H9 (cell line): ENCODE data around the gene CRY1. TPM values are rescaled to one million over a fixed set of nuclear protein-coding genes. Genes with fewer than 3 reads are reported as not detected.

Source experiments
- DNase-seq: peaks from one replicate; pipeline ENCODE4 v3.0.0-alpha.2; 2017
- H2AFZ ChIP-seq: one replicate; pipeline ENCODE4 v1.6.1; 2013; ENCODE audit warnings: mild to moderate bottlenecking, low read length, control low read depth, moderate library complexity
- H2AK5ac ChIP-seq: 2 replicates; pipeline ENCODE4 v1.6.1; 2013; ENCODE audit warnings: low read length, control low read depth, mixed read lengths; ENCODE audit not compliant: insufficient read length
- H2BK120ac ChIP-seq: one replicate; pipeline ENCODE4 v1.6.1; 2013; ENCODE audit warnings: low read depth, mild to moderate bottlenecking, low read length, control low read depth, inconsistent platforms; ENCODE audit not compliant: poor library complexity, severe bottlenecking
- H2BK12ac ChIP-seq: 2 replicates; pipeline ENCODE4 v1.6.1; 2013; ENCODE audit warnings: low read length, control low read depth, mixed read lengths, low read depth; ENCODE audit not compliant: insufficient read length
- H2BK15ac ChIP-seq: 2 replicates; pipeline ENCODE4 v1.6.1; 2013; ENCODE audit warnings: low read depth, low read length, control low read depth
- H2BK20ac ChIP-seq: one replicate; pipeline ENCODE4 v1.6.1; 2013; ENCODE audit warnings: low read depth, mild to moderate bottlenecking, low read length, control low read depth, inconsistent platforms; ENCODE audit not compliant: poor library complexity, severe bottlenecking
- H2BK5ac ChIP-seq: 2 replicates; pipeline ENCODE4 v1.6.1; 2013; ENCODE audit warnings: low read length, control low read depth, mixed read lengths; ENCODE audit not compliant: insufficient read length
- H3K14ac ChIP-seq: 2 replicates; pipeline ENCODE4 v1.6.1; 2013; ENCODE audit warnings: low read length, control low read depth; ENCODE audit not compliant: insufficient read depth
- H3K18ac ChIP-seq: 2 replicates; pipeline ENCODE4 v1.6.1; 2013; ENCODE audit warnings: low read depth, mild to moderate bottlenecking, mixed read lengths, low read length, control low read depth; ENCODE audit not compliant: insufficient read length
- H3K23ac ChIP-seq: 2 replicates; pipeline ENCODE4 v1.6.1; 2013; ENCODE audit warnings: low read length, control low read depth, mixed read lengths, low read depth; ENCODE audit not compliant: insufficient read length
- H3K23me2 ChIP-seq: 2 replicates; pipeline ENCODE4 v1.6.1; 2013; ENCODE audit warnings: low read depth, mild to moderate bottlenecking, mixed read lengths, low read length, control low read depth; ENCODE audit not compliant: insufficient read length, poor library complexity, severe bottlenecking
- H3K27ac ChIP-seq: 2 replicates; pipeline ENCODE4 v1.5.1; 2013; ENCODE audit warnings: low read length, control low read depth, mixed read lengths, low read depth; ENCODE audit not compliant: insufficient read length
- H3K27me3 ChIP-seq: 2 replicates; pipeline ENCODE4 v1.6.1; 2013; ENCODE audit warnings: low read length, control low read depth, inconsistent platforms; ENCODE audit not compliant: insufficient read depth
- H3K4ac ChIP-seq: 2 replicates; pipeline ENCODE4 v1.6.1; 2013; ENCODE audit warnings: low read depth, mild to moderate bottlenecking, control low read depth, inconsistent platforms, low read length, moderate library complexity
- H3K4me1 ChIP-seq: 2 replicates; pipeline ENCODE4 v1.6.1; 2013; ENCODE audit warnings: low read length, control low read depth, inconsistent platforms; ENCODE audit not compliant: insufficient read depth
- H3K4me2 ChIP-seq: 2 replicates; pipeline ENCODE4 v1.6.1; 2013; ENCODE audit warnings: low read length, control low read depth, mixed read lengths; ENCODE audit not compliant: insufficient read length, insufficient read depth
- H3K56ac ChIP-seq: 2 replicates; pipeline ENCODE4 v1.6.1; 2013; ENCODE audit warnings: low read depth, mild to moderate bottlenecking, mixed read lengths, low read length, control low read depth; ENCODE audit not compliant: insufficient read length
- H3K79me1 ChIP-seq: 2 replicates; pipeline ENCODE4 v1.6.1; 2013; ENCODE audit warnings: low read depth, mild to moderate bottlenecking, moderate library complexity, low read length, control low read depth, inconsistent platforms; ENCODE audit not compliant: insufficient read depth, poor library complexity, severe bottlenecking
- H3K79me2 ChIP-seq: 2 replicates; pipeline ENCODE4 v1.6.1; 2013; ENCODE audit warnings: low read length, control low read depth, inconsistent platforms; ENCODE audit not compliant: insufficient read depth
- H3K9ac ChIP-seq: 2 replicates; pipeline ENCODE4 v1.6.1; 2013; ENCODE audit warnings: low read length, control low read depth, mixed read lengths; ENCODE audit not compliant: insufficient read length; ENCODE audit errors: extremely low read depth
- H3K9me3 ChIP-seq: one replicate; pipeline ENCODE4 v1.6.1; 2013; ENCODE audit warnings: low read depth, low read length, inconsistent platforms; ENCODE audit not compliant: control insufficient read depth
- H3T11ph ChIP-seq: one replicate; pipeline ENCODE4 v1.6.1; 2013; ENCODE audit warnings: mild to moderate bottlenecking, low read length, control low read depth, inconsistent platforms
- H4K20me1 ChIP-seq: one replicate; pipeline ENCODE4 v1.6.1; 2013; ENCODE audit not compliant: control insufficient read depth, insufficient read length, insufficient read depth
- H4K5ac ChIP-seq: 2 replicates; pipeline ENCODE4 v1.6.1; 2013; ENCODE audit warnings: low read depth, mild to moderate bottlenecking, mixed read lengths, low read length, control low read depth; ENCODE audit not compliant: insufficient read length
- H4K8ac ChIP-seq: replicated peaks from 2 replicates; pipeline ENCODE4 v1.6.1; 2013; ENCODE audit warnings: low read length, control low read depth, mixed read lengths, low read depth; ENCODE audit not compliant: insufficient read length
- H4K91ac ChIP-seq: 2 replicates; pipeline ENCODE4 v1.6.1; 2013; ENCODE audit warnings: low read depth, mild to moderate bottlenecking, moderate library complexity, mixed read lengths, low read length, control low read depth; ENCODE audit not compliant: insufficient read length
- H3K27ac Mint-ChIP-seq, 3 experiments: 2 replicates in 2 of 3; 3 replicates in 1 of 3; pipeline ENCODE4 v1.8.0; 2020 to 2021; ENCODE audit warnings: mixed read lengths in 3 of 3, mild to moderate bottlenecking in 1 of 3, moderate library complexity in 1 of 3
- H3K27me3 Mint-ChIP-seq: 2 replicates; pipeline ENCODE4 v1.8.0; 2021; ENCODE audit warnings: low read depth, mild to moderate bottlenecking, moderate library complexity, mixed read lengths
- H3K36me3 Mint-ChIP-seq, 3 experiments: 2 replicates in 2 of 3; 3 replicates in 1 of 3; pipeline ENCODE4 v1.8.0; 2020 to 2021; ENCODE audit warnings: low read depth in 3 of 3, mixed read lengths in 3 of 3; ENCODE audit not compliant: insufficient read depth in 1 of 3
- H3K4me1 Mint-ChIP-seq, 2 experiments: 2 replicates each; pipeline ENCODE4 v1.8.0; 2020; ENCODE audit warnings: mixed read lengths in 2 of 2
- H3K4me3 Mint-ChIP-seq, 2 experiments: 2 replicates in 1 of 2; 3 replicates in 1 of 2; pipeline ENCODE4 v1.8.0; 2020 to 2021; ENCODE audit warnings: mild to moderate bottlenecking in 2 of 2, mixed read lengths in 2 of 2, moderate library complexity in 1 of 2
- H3K9me3 Mint-ChIP-seq, 2 experiments: 2 replicates in 1 of 2; 3 replicates in 1 of 2; pipeline ENCODE4 v1.8.0; 2020; ENCODE audit warnings: mild to moderate bottlenecking in 2 of 2, mixed read lengths in 2 of 2, moderate library complexity in 1 of 2
- WGBS: extraction: QIAGEN DNeasy Blood & Tissue Kit; methylation state at CpG from one replicate; pipeline ENCODE4 v1.1.7; 2013; ENCODE audit warnings: missing lambda C conversion rate, low lambda C conversion rate, mixed read lengths; ENCODE audit not compliant: insufficient read length; ENCODE audit errors: extremely low coverage; 5-methylcytosine and 5-hydroxymethylcytosine counted together
- total RNA-seq: library from RNA; stranded (reverse); gene quantifications from 2 replicates; pipeline ENCODE4 v1.2.1, GENCODE V29; 2021
- TF ChIP-seq, protein P1 (sequence below): fragments of 200-600 bp; sonication (generic); conservative IDR thresholded peaks from 3 replicates; pipeline ENCODE4 v1.8.0; 2021; ENCODE audit warnings: antibody characterized with exemption, mild to moderate bottlenecking

CRY1 gene
- total RNA-seq, 1 experiment from 2014 or later, result 23.5 TPM

DNA sequence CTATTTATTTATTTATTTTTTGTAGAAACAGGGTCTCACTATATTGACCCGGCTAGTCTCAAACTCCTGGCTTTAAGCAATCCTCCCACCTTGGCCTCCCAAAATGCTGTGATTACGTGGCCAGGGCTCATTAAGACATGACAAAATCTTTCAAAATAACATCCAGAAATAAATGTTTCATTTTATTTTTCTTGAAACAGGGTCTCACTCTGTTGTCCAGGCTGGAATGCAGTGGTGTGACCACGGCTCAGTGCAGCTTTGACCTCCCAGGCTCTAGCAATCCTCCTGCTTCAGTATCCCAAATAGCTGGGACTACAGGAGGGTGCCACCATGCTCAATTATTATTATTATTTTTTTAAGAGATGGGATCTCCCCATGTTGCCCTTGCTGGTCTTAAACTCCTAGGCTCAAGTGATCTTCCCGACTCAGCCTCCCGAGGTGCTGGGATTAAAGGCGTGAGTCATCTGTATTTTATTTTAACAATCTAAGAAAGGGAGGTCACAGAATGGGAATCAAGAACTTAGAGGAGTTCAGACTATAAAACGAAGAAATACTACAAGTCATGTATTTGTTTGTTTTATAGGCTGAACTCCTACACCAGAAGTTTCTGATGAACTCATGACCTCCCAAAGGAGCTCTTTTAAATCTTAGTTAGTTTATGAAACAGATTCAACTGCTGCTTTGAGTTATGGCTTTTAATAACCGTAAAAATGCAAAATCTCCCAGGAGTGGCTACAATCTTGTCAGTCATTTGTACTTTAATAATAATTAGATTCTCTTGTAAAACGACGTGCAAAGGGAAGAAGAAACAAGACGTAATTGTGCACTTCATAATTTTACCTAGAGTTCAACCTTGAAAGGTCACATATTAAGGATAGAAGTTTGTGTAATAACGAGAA is 139.7 kb downstream of the CRY1 start:
- Histone ChIP-seq H2BK5ac (no peak overlapping the region), H3K4me2 (no peak overlapping the region), H2BK20ac (no peak overlapping the region), H3K79me2 (0 out of 2 replicates have a peak, but pooled peaks cover 2% of the 10 kb centered on the region), H2BK120ac (no peak overlapping the region), H3T11ph (no peak overlapping the region), H3K56ac (no peak overlapping the region), H4K8ac (no peak overlapping the region), H3K4ac (no peak overlapping the region), H3K23me2 (peaks cover 10% of the 10 kb centered on the region), H4K5ac (no peak overlapping the region), H4K91ac (no peak overlapping the region), H4K20me1 (no peaks in the 10 kb centered on the region), H3K27ac (no peak overlapping the region), H3K9me3 (peaks cover 5% of the 10 kb centered on the region), H3K27me3 (no peaks in the 10 kb centered on the region; the same call in 1 of the 2 replicates), H2BK12ac (no peak overlapping the region), H3K23ac (no peak overlapping the region), H3K18ac (no peak overlapping the region), H2AFZ (no peak overlapping the region), H3K4me1 (no peaks in the 10 kb centered on the region), H2AK5ac (no peak overlapping the region), H3K79me1 (no peaks in the 10 kb centered on the region), H2BK15ac (no peak overlapping the region), H3K9ac (no peak overlapping the region), H3K14ac (no peak overlapping the region)
- TF ChIP-seq, protein P1, sequence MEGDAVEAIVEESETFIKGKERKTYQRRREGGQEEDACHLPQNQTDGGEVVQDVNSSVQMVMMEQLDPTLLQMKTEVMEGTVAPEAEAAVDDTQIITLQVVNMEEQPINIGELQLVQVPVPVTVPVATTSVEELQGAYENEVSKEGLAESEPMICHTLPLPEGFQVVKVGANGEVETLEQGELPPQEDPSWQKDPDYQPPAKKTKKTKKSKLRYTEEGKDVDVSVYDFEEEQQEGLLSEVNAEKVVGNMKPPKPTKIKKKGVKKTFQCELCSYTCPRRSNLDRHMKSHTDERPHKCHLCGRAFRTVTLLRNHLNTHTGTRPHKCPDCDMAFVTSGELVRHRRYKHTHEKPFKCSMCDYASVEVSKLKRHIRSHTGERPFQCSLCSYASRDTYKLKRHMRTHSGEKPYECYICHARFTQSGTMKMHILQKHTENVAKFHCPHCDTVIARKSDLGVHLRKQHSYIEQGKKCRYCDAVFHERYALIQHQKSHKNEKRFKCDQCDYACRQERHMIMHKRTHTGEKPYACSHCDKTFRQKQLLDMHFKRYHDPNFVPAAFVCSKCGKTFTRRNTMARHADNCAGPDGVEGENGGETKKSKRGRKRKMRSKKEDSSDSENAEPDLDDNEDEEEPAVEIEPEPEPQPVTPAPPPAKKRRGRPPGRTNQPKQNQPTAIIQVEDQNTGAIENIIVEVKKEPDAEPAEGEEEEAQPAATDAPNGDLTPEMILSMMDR, result no peak
- peaks cover 13% of the 10 kb centered on the region in 2 experiments for H3K4me1 Mint-ChIP-seq
- no peak overlapping the region; a peak in 1 of 5 replicates for H3K4me3 Mint-ChIP-seq
- no peak for DNase-seq
- WGBS, result no CpG with 5 or more reads among the region's 12 CpGs
- H3K27me3 Mint-ChIP-seq, result peaks cover 40% of the 10 kb centered on the region
- peaks cover 0 to 4% (median 0%) of the 10 kb centered on the region in 3 experiments; a peak in 2 of 7 replicates for H3K36me3 Mint-ChIP-seq
- H3K27ac Mint-ChIP-seq, result no peak overlapping the region
- H3K9me3 Mint-ChIP-seq, result peaks cover 11 to 14% of the 10 kb centered on the region in 2 experiments
